ENCODE results near the gene KRTAP10-4.
"Not testable (repeated sequence)": the region's sequence is repeated elsewhere in the genome, so short reads cannot be mapped to it uniquely, and the experiment has no call there.

Gene KRTAP10-4

GRCh38 chr21:44579056-44579832 is 5.7 kb downstream of the KRTAP10-4 start:
- no peak for DNase-seq (ENCODE audit: low read depth)

- DNase-seq (ENCODE audit: low read depth): no peak
These were observed 6.3 kb downstream of the KRTAP10-4 start for GRCh38 chr21:44579833-44580144.

GRCh38 chr21:44580231-44580821 is 6.8 kb downstream of the KRTAP10-4 start, which contains the start of gene KRTAP10-5:
Gene KRTAP10-5 (minus strand): TSS chr21:44580604. CDS start chr21:44580578, 26 bp downstream.
- DNase-seq (ENCODE audit: low read depth): not testable (repeated sequence)

- no peak for DNase-seq (ENCODE audit: low read depth)
These were observed 7.6 kb downstream of the KRTAP10-4 start for GRCh38 chr21:44581158-44581557.

- DNase-seq (ENCODE audit: low read depth): no peak
These were observed 8.5 kb downstream of the KRTAP10-4 start for GRCh38 chr21:44582055-44582454.

- DNase-seq (ENCODE audit: low read depth): no peak
These were observed 9.7 kb downstream of the KRTAP10-4 start for GRCh38 chr21:44583089-44583799.

GRCh38 chr21:44583800-44584147 is 10.2 kb downstream of the KRTAP10-4 start:
- DNase-seq (ENCODE audit: low read depth): peak; percentile 11

- DNase-seq (ENCODE audit: low read depth): no peak
These were observed 12.4 kb downstream of the KRTAP10-4 start for GRCh38 chr21:44585892-44586291.

- DNase-seq (ENCODE audit: low read depth): no peak
These were observed 15.6 kb downstream of the KRTAP10-4 start for GRCh38 chr21:44589094-44589493.

- no peak for DNase-seq (ENCODE audit: low read depth)
These were observed 16.2 kb downstream of the KRTAP10-4 start for GRCh38 chr21:44589586-44590305.

GRCh38 chr21:44590311-44590721 is 16.8 kb downstream of the KRTAP10-4 start:
- DNase-seq (ENCODE audit: low read depth): no peak

- not testable (repeated sequence) for DNase-seq (ENCODE audit: low read depth)
These were observed 17.6 kb downstream of the KRTAP10-4 start for GRCh38 chr21:44590897-44591800.

GRCh38 chr21:44591801-44592130 is 18.2 kb downstream of the KRTAP10-4 start:
- DNase-seq (ENCODE audit: low read depth): not testable (repeated sequence)

- no peak for DNase-seq (ENCODE audit: low read depth)
These were observed 19.1 kb downstream of the KRTAP10-4 start, which contains the start of gene KRTAP10-6 for GRCh38 chr21:44592446-44593311. Gene KRTAP10-6 (minus strand): TSS chr21:44592505. CDS start chr21:44592484, 21 bp downstream.

GRCh38 chr21:44593598-44594405 is 20.3 kb downstream of the KRTAP10-4 start:
- no peak for DNase-seq (ENCODE audit: low read depth)

- no peak for DNase-seq (ENCODE audit: low read depth)
These were observed 20.9 kb downstream of the KRTAP10-4 start for GRCh38 chr21:44594406-44594916.

GRCh38 chr21:44595524-44595923 is 22.0 kb downstream of the KRTAP10-4 start:
- no peak for DNase-seq (ENCODE audit: low read depth)

- no peak for DNase-seq (ENCODE audit: low read depth)
These were observed 22.7 kb downstream of the KRTAP10-4 start for GRCh38 chr21:44596068-44596725.

- DNase-seq (ENCODE audit: low read depth): no peak
These were observed 24.5 kb downstream of the KRTAP10-4 start for GRCh38 chr21:44598061-44598460.
